Ovary (tissue), 9 donors: Measurements from ENCODE around the gene LGALS7. TPM values are rescaled to one million over a fixed set of nuclear protein-coding genes. Genes with fewer than 3 reads are reported as not detected.
"Not testable (repeated sequence)": the region's sequence is repeated elsewhere in the genome, so short reads cannot be mapped to it uniquely, and the experiment has no call there.

Source experiments
- DNase-seq, 5 donors: peaks; one replicate each; pipeline ENCODE4 v3.0.0-alpha.2; 2019 to 2020
- H3K27ac ChIP-seq, 2 donors: fragments of 200-600 bp; one replicate each; pipeline versions ENCODE4 v1.5.1 to v1.8.0; 2019 to 2022
- H3K27me3 ChIP-seq: fragments of 200-600 bp; one replicate; pipeline ENCODE4 v1.8.0; 2022
- H3K36me3 ChIP-seq: fragments of 200-600 bp; sonication (generic); one replicate; pipeline ENCODE4 v1.5.1; 2019
- H3K4me1 ChIP-seq: one replicate; pipeline ENCODE4 v1.8.1; 2013; ENCODE audit warnings: mild to moderate bottlenecking, moderate library complexity; ENCODE audit not compliant: insufficient read depth
- H3K4me3 ChIP-seq: fragments of 200-600 bp; sonication (generic); one replicate; pipeline ENCODE4 v1.5.1; 2017
- H3K9me3 ChIP-seq, 2 donors: fragments of 200-600 bp in 1 of 2; sonication (generic) in 1 of 2; one replicate each; pipeline versions ENCODE4 v1.5.1 to v1.8.1; 2013 to 2019; ENCODE audit warnings: mild to moderate bottlenecking in 1 of 2, moderate library complexity in 1 of 2
- CTCF ChIP-seq, 3 donors: fragments of 450-650 bp in 2 of 3; fragments of 200-600 bp in 1 of 3; IDR thresholded peaks; one replicate each; pipeline versions ENCODE4 v1.5.1 to v1.8.0; 2016 to 2022; ENCODE audit warnings: antibody characterized with exemption in 3 of 3, mild to moderate bottlenecking in 1 of 3
- EP300 ChIP-seq: sonication (generic); formaldehyde crosslinking; IDR thresholded peaks from one replicate; pipeline ENCODE4 v1.6.1; 2017; ENCODE audit warnings: antibody characterized with exemption
- POLR2A ChIP-seq: fragments of 450-650 bp; IDR thresholded peaks from one replicate; pipeline ENCODE4 v1.6.1; 2017; ENCODE audit warnings: antibody characterized with exemption, mild to moderate bottlenecking, moderate library complexity
- WGBS, 3 donors: extraction: QIAGEN DNeasy Blood & Tissue Kit in 1 of 3; methylation state at CpG; one replicate each; pipeline versions ENCODE4 v1.1.5 to v1.1.7; 2013 to 2017; 5-methylcytosine and 5-hydroxymethylcytosine counted together
- intact Hi-C, 4 donors: fragments of 100-400 bp; cut with DNase I; formaldehyde crosslinking; loops; one replicate each; pipeline versions ENCODE4 v1.11.0 to v1.15.1; 2022 to 2023
- polyA plus RNA-seq, 2 donors: library from polyadenylated mRNA; stranded (reverse); fragments of 200-250 nt in 1 of 2; fragments of 350-450 nt in 1 of 2; fragmentation: Illumina TruSeq in 1 of 2; extraction: RNeasy Lipid Tissue Mini Kit (QIAGEN cat#74804) in 1 of 2; gene quantifications; one replicate each; pipeline ENCODE4 v1.2.3, GENCODE V29; 2013 to 2014
- total RNA-seq, 7 donors: library from RNA; depleted of rRNA in 2 of 7; stranded (reverse); fragments of >200 nt in 2 of 7; fragmentation: NEBNext Ultra II Directional in 3 of 7; extraction: Animal tissue kit (Norgen Biotek cat#: 25700) in 3 of 7; gene quantifications; one replicate each; pipeline versions ENCODE4 v1.1.0 to v1.2.4, GENCODE V29; 2016 to 2023
- donor health status: DM: no; HTN: no; CAD: no; lungs with moderate emphysema.
- donor health status: DM: no; HTN: no; CAD: no.
- donor health status: Bipolar disorder and iron deficiency.
- donor health status: DM: yes; HTN: yes; CAD: no.
- donor health status: DM: no; HTN: no; CAD: no.
- donor health status: DM: yes; HTN: yes; CAD: no.

Gene LGALS7
- total and polyA plus RNA-seq, 9 donors, result 0.69 to 0.84 (median 0.79) TPM; not detected in 6

- H3K9me3 ChIP-seq, result no peaks in the 10 kb centered on the region
- H3K4me1 ChIP-seq, result peaks cover 3% of the 10 kb centered on the region
- H3K27ac ChIP-seq, result no peak overlapping the region
- intact Hi-C loops, result no loop called here
- WGBS, 3 donors, result 88 to 91% (median 90%) methylated on average over 17 to 18 of the region's 18 CpGs
- no peaks in the 10 kb centered on the region for H3K36me3 ChIP-seq
- H3K4me3 ChIP-seq, result no peak overlapping the region
- no peak for DNase-seq
- TF ChIP-seq EP300, result no peak
- TF ChIP-seq POLR2A, result no peak
- no peak for TF ChIP-seq CTCF (IDR thresholded peaks at IDR 0.05)
- H3K27me3 ChIP-seq, result no peaks in the 10 kb centered on the region
Observed at GRCh38 chr19:38816131-38816750, 42.9 kb upstream of the LGALS7 start.

GRCh38 chr19:38815059-38816001, 42.0 kb upstream of the LGALS7 start:
- H3K4me1 ChIP-seq, result peaks cover 3% of the 10 kb centered on the region
- H3K27me3 ChIP-seq, result no peaks in the 10 kb centered on the region
- intact Hi-C loops, result no loop called here
- H3K4me3 ChIP-seq, result no peak overlapping the region
- no peak for DNase-seq
- WGBS, 3 donors, result 88 to 91% (median 89%) methylated on average over 34 of the region's 34 CpGs
- no peak overlapping the region for H3K27ac ChIP-seq
- no peaks in the 10 kb centered on the region for H3K9me3 ChIP-seq
- H3K36me3 ChIP-seq, result no peaks in the 10 kb centered on the region
- TF ChIP-seq EP300 (no peak), POLR2A (no peak), CTCF (IDR thresholded peaks at IDR 0.05) (no peak)

GRCh38 chr19:38813932-38814331, 40.6 kb upstream of the LGALS7 start:
- H3K9me3 ChIP-seq, H3K4me3 ChIP-seq, H3K4me1 ChIP-seq, H3K27ac ChIP-seq, H3K27me3 ChIP-seq, intact Hi-C loops, H3K36me3 ChIP-seq, DNase-seq: not testable (repeated sequence)
- WGBS, 3 donors, result 70 to 85% (median 72%) methylated on average over 2 of the region's 2 CpGs

GRCh38 chr19:38813323-38813722, 40.0 kb upstream of the LGALS7 start:
- Histone ChIP-seq H3K27ac (no peak overlapping the region), H3K4me1 (no peaks in the 10 kb centered on the region), H3K4me3 (no peak overlapping the region), H3K27me3 (no peaks in the 10 kb centered on the region), H3K36me3 (no peaks in the 10 kb centered on the region), H3K9me3 (no peaks in the 10 kb centered on the region)
- TF ChIP-seq EP300 (no peak), CTCF (IDR thresholded peaks at IDR 0.05) (no peak), POLR2A (no peak)
- 82 to 86% (median 84%) methylated on average over 6 of the region's 6 CpGs for WGBS, 3 donors
- intact Hi-C loops, result no loop called here
- no peak for DNase-seq
